ENCODE data around the gene OR52J3. TPM values are rescaled to one million over a fixed set of nuclear protein-coding genes. Genes with fewer than 3 reads are reported as not detected.
"Not testable (repeated sequence)": the region's sequence is repeated elsewhere in the genome, so short reads cannot be mapped to it uniquely, and the experiment has no call there.

The OR52J3 gene
- polyA plus RNA-seq (ENCODE audit: low read depth in 6 of 6): not detected

GRCh38 chr11:5046226-5046625, at the start of gene OR52J3:
OR52J3 (plus strand) TSS chr11:5046526; CDS start chr11:5046526, 0 bp downstream.
- Mint-ChIP-seq H3K27me3 (no peaks in the 10 kb centered on the region), H3K27ac (peak within 1 kb of the TSS in 1 of 6 donors; percentile 31), H3K36me3 (no peaks in the 10 kb centered on the region), H3K4me3 (no peak within 1 kb of the TSS), H3K9me3 (peaks cover 0 to 3% (median 0%) of the 10 kb centered on the region in 7 donors), H3K4me1 (no peaks in the 10 kb centered on the region)
- ATAC-seq (ENCODE audit: low read depth in 2 of 2): no peak
- DNase-seq: no peak

- DNase-seq (no peak), ATAC-seq (ENCODE audit: low read depth in 2 of 2) (no peak)
- no peaks in the 10 kb centered on the region for H3K4me1 Mint-ChIP-seq
- H3K4me3 Mint-ChIP-seq: no peak overlapping the region
- H3K36me3 Mint-ChIP-seq: no peaks in the 10 kb centered on the region
- H3K27ac Mint-ChIP-seq: no peak overlapping the region
- peaks cover 0 to 18% (median 9%) of the 10 kb centered on the region in 3 donors for H3K27me3 Mint-ChIP-seq
- H3K9me3 Mint-ChIP-seq: peaks cover 0 to 3% (median 0%) of the 10 kb centered on the region in 7 donors
Measured at GRCh38 chr11:5004424-5005274, 41.7 kb upstream of the OR52J3 start.

GRCh38 chr11:5007561-5007960, 38.8 kb upstream of the OR52J3 start:
- Mint-ChIP-seq H3K36me3 (no peaks in the 10 kb centered on the region), H3K27ac (no peak overlapping the region), H3K4me1 (no peaks in the 10 kb centered on the region), H3K9me3 (peaks cover 0 to 3% (median 0%) of the 10 kb centered on the region in 7 donors), H3K27me3 (peaks cover 0 to 17% (median 9%) of the 10 kb centered on the region in 3 donors), H3K4me3 (no peak overlapping the region)
- ATAC-seq (ENCODE audit: low read depth in 2 of 2) (no peak), DNase-seq (no peak)

- no peak overlapping the region for H3K27ac Mint-ChIP-seq
- peaks cover 0 to 5% (median 0%) of the 10 kb centered on the region in 7 donors for H3K9me3 Mint-ChIP-seq
- H3K4me1 Mint-ChIP-seq: no peaks in the 10 kb centered on the region
- peaks cover 0 to 8% (median 5%) of the 10 kb centered on the region in 3 donors for H3K27me3 Mint-ChIP-seq
- no peaks in the 10 kb centered on the region for H3K36me3 Mint-ChIP-seq
- H3K4me3 Mint-ChIP-seq: no peak overlapping the region
- no peak for ATAC-seq (ENCODE audit: low read depth in 2 of 2)
- DNase-seq: no peak
Measured at GRCh38 chr11:5011254-5011653, 35.1 kb upstream of the OR52J3 start.

GRCh38 chr11:5013012-5013411, 33.3 kb upstream of the OR52J3 start:
- no peaks in the 10 kb centered on the region for H3K36me3 Mint-ChIP-seq
- H3K4me3 Mint-ChIP-seq: no peak overlapping the region
- ATAC-seq (ENCODE audit: low read depth in 2 of 2): no peak
- DNase-seq: no peak
- H3K27me3 Mint-ChIP-seq: peaks cover 0 to 14% (median 5%) of the 10 kb centered on the region in 3 donors
- H3K27ac Mint-ChIP-seq: no peak overlapping the region
- peaks cover 0 to 5% (median 0%) of the 10 kb centered on the region in 7 donors for H3K9me3 Mint-ChIP-seq
- no peaks in the 10 kb centered on the region for H3K4me1 Mint-ChIP-seq

GRCh38 chr11:5021996-5022395, 24.3 kb upstream of the OR52J3 start:
- Mint-ChIP-seq H3K4me3 (no peak overlapping the region), H3K36me3 (peaks cover under 1 to 17% of the 10 kb centered on the region in 2 donors), H3K27me3 (peaks cover 0 to 16% (median 12%) of the 10 kb centered on the region in 3 donors), H3K27ac (no peak overlapping the region), H3K4me1 (no peaks in the 10 kb centered on the region), H3K9me3 (peaks cover 17 to 46% (median 26%) of the 10 kb centered on the region in 7 donors)
- no peak for ATAC-seq (ENCODE audit: low read depth in 2 of 2)
- no peak for DNase-seq

GRCh38 chr11:5036669-5037068, 9.7 kb upstream of the OR52J3 start:
- no peak for DNase-seq
- peaks cover 0 to 1% (median 0%) of the 10 kb centered on the region in 7 donors for H3K9me3 Mint-ChIP-seq
- H3K36me3 Mint-ChIP-seq: no peaks in the 10 kb centered on the region
- no peak for ATAC-seq (ENCODE audit: low read depth in 2 of 2)
- no peak overlapping the region for H3K27ac Mint-ChIP-seq
- H3K27me3 Mint-ChIP-seq: no peaks in the 10 kb centered on the region
- H3K4me1 Mint-ChIP-seq: no peaks in the 10 kb centered on the region
- no peak overlapping the region for H3K4me3 Mint-ChIP-seq

GRCh38 chr11:5037926-5038325, 8.4 kb upstream of the OR52J3 start:
- H3K27ac Mint-ChIP-seq: peak overlapping the region in 1 of 6 donors; percentile 3
- no peaks in the 10 kb centered on the region for H3K27me3 Mint-ChIP-seq
- no peak for ATAC-seq (ENCODE audit: low read depth in 2 of 2)
- H3K4me3 Mint-ChIP-seq: no peak overlapping the region
- no peaks in the 10 kb centered on the region for H3K4me1 Mint-ChIP-seq
- H3K9me3 Mint-ChIP-seq: peaks cover 0 to 3% (median 0%) of the 10 kb centered on the region in 7 donors
- H3K36me3 Mint-ChIP-seq: no peaks in the 10 kb centered on the region
- no peak for DNase-seq

- no peaks in the 10 kb centered on the region for H3K4me1 Mint-ChIP-seq
- H3K27me3 Mint-ChIP-seq: no peaks in the 10 kb centered on the region
- H3K9me3 Mint-ChIP-seq: peaks cover 0 to 3% (median 0%) of the 10 kb centered on the region in 7 donors
- no peak for DNase-seq
- H3K27ac Mint-ChIP-seq: no peak overlapping the region
- H3K36me3 Mint-ChIP-seq: no peaks in the 10 kb centered on the region
- no peak overlapping the region for H3K4me3 Mint-ChIP-seq
- no peak for ATAC-seq (ENCODE audit: low read depth in 2 of 2)
Measured at GRCh38 chr11:5038341-5038740, 8.0 kb upstream of the OR52J3 start.

GRCh38 chr11:5040876-5041275, 5.5 kb upstream of the OR52J3 start:
- Mint-ChIP-seq H3K9me3 (peaks cover 0 to 3% (median 0%) of the 10 kb centered on the region in 7 donors), H3K27me3 (no peaks in the 10 kb centered on the region), H3K36me3 (no peaks in the 10 kb centered on the region), H3K4me1 (no peaks in the 10 kb centered on the region), H3K4me3 (no peak overlapping the region), H3K27ac (no peak overlapping the region)
- DNase-seq (no peak), ATAC-seq (ENCODE audit: low read depth in 2 of 2) (no peak)

GRCh38 chr11:5042091-5042490, 4.2 kb upstream of the OR52J3 start:
- Mint-ChIP-seq H3K27ac (no peak overlapping the region), H3K9me3 (peaks cover 0 to 3% (median 0%) of the 10 kb centered on the region in 7 donors), H3K4me3 (no peak overlapping the region), H3K27me3 (no peaks in the 10 kb centered on the region), H3K4me1 (no peaks in the 10 kb centered on the region), H3K36me3 (no peaks in the 10 kb centered on the region)
- DNase-seq (no peak), ATAC-seq (ENCODE audit: low read depth in 2 of 2) (no peak)

GRCh38 chr11:5043380-5043779, 2.9 kb upstream of the OR52J3 start:
- Mint-ChIP-seq H3K27ac (no peak overlapping the region), H3K9me3 (peaks cover 0 to 3% (median 0%) of the 10 kb centered on the region in 7 donors), H3K27me3 (no peaks in the 10 kb centered on the region), H3K36me3 (no peaks in the 10 kb centered on the region), H3K4me1 (no peaks in the 10 kb centered on the region), H3K4me3 (no peak overlapping the region)
- DNase-seq (no peak), ATAC-seq (ENCODE audit: low read depth in 2 of 2) (no peak)

- DNase-seq (no peak), ATAC-seq (ENCODE audit: low read depth in 2 of 2) (no peak)
- no peak overlapping the region for H3K4me3 Mint-ChIP-seq
- H3K27me3 Mint-ChIP-seq: no peaks in the 10 kb centered on the region
- no peaks in the 10 kb centered on the region for H3K4me1 Mint-ChIP-seq
- H3K9me3 Mint-ChIP-seq: peaks cover 0 to 3% (median 0%) of the 10 kb centered on the region in 7 donors
- peak overlapping the region in 1 of 6 donors; percentile 31 for H3K27ac Mint-ChIP-seq
- no peaks in the 10 kb centered on the region for H3K36me3 Mint-ChIP-seq
Measured at GRCh38 chr11:5046754-5047330, 516 bp downstream of the OR52J3 start.

- H3K27ac Mint-ChIP-seq; H3K27me3 Mint-ChIP-seq; H3K36me3 Mint-ChIP-seq; H3K4me1 Mint-ChIP-seq; H3K4me3 Mint-ChIP-seq; ATAC-seq (ENCODE audit: low read depth in 2 of 2); H3K9me3 Mint-ChIP-seq; DNase-seq: not testable (repeated sequence)
Measured at GRCh38 chr11:5058679-5059078, 12.4 kb downstream of the OR52J3 start.
